GM21576 (cell line): Measurements from ENCODE around the gene CUTC.
"Not testable (repeated sequence)": the region's sequence is repeated elsewhere in the genome, so short reads cannot be mapped to it uniquely, and the experiment has no call there.

Experiments used
- ATAC-seq: cut with Tn5 transposase; IDR thresholded peaks from one replicate; pipeline ENCODE4 v1.9.1; 2021; ENCODE audit warnings: mild to moderate bottlenecking, moderate library complexity; ENCODE audit not compliant: unreplicated experiment

Gene CUTC

GRCh38 chr10:99732033-99732842 is at the start of gene CUTC, which contains the start of gene COX15:
Gene CUTC (plus strand): TSS chr10:99732234. CDS start chr10:99732349, 115 bp downstream.
Gene COX15 (minus strand): TSS chr10:99732127. CDS start chr10:99732049, 78 bp downstream.
- ATAC-seq = peak; percentile 87

- no peak for ATAC-seq
These were observed 49.3 kb upstream of the CUTC start for GRCh38 chr10:99682752-99683151.

GRCh38 chr10:99685597-99685967 is 46.5 kb upstream of the CUTC start:
- peak; percentile 82 for ATAC-seq

GRCh38 chr10:99689461-99689860 is 42.6 kb upstream of the CUTC start:
- ATAC-seq = no peak

GRCh38 chr10:99693933-99694583 is 38.0 kb upstream of the CUTC start:
- ATAC-seq = no peak

GRCh38 chr10:99695761-99696160 is 36.3 kb upstream of the CUTC start:
- no peak for ATAC-seq

GRCh38 chr10:99698504-99699080 is 33.4 kb upstream of the CUTC start:
- no peak for ATAC-seq

- ATAC-seq = no peak
These were observed 31.4 kb upstream of the CUTC start for GRCh38 chr10:99700649-99701048.

- no peak for ATAC-seq
These were observed 23.5 kb upstream of the CUTC start for GRCh38 chr10:99708428-99709012.

GRCh38 chr10:99709480-99710229 is 22.4 kb upstream of the CUTC start:
- ATAC-seq = no peak

GRCh38 chr10:99711129-99711719 is 20.8 kb upstream of the CUTC start:
- ATAC-seq = peak; percentile 76

- no peak for ATAC-seq
These were observed 17.6 kb upstream of the CUTC start for GRCh38 chr10:99714446-99714845.

- ATAC-seq = no peak
These were observed 11.6 kb upstream of the CUTC start for GRCh38 chr10:99720387-99720786.

- ATAC-seq = no peak
These were observed 2.0 kb upstream of the CUTC start for GRCh38 chr10:99730026-99730425.

GRCh38 chr10:99731306-99732032 is 565 bp upstream of the CUTC start:
- ATAC-seq = peak; percentile 28

GRCh38 chr10:99733366-99733765 is 1.3 kb downstream of the CUTC start:
- no peak for ATAC-seq

- ATAC-seq = not testable (repeated sequence)
These were observed 2.1 kb downstream of the CUTC start for GRCh38 chr10:99734111-99734510.

GRCh38 chr10:99740260-99740659 is 8.2 kb downstream of the CUTC start:
- no peak for ATAC-seq

GRCh38 chr10:99740933-99741559 is 9.0 kb downstream of the CUTC start:
- no peak for ATAC-seq
